Natural killer cell (primary cell): ENCODE measurements around the gene PIP5K1B. TPM values are rescaled to one million over a fixed set of nuclear protein-coding genes. Genes with fewer than 3 reads are reported as not detected.
"Not testable (repeated sequence)": the region's sequence is repeated elsewhere in the genome, so short reads cannot be mapped to it uniquely, and the experiment has no call there.

Experiments
- ATAC-seq, 3 donors: fragments of 150-1000 bp in 2 of 3; fragments of 200-7000 bp in 1 of 3; cut with Tn5 transposase; 1 replicate in 1 of 3; 2 replicates in 2 of 3; pipeline ENCODE4 v1.10.0; 2021; ENCODE audit warnings: mild to moderate bottlenecking in 2 of 3, moderate library complexity in 2 of 3
- DNase-seq, 2 donors: peaks; one replicate each; pipeline versions ENCODE4 v3.0.0 to v3.0.0-alpha.2; 2013 to 2021; ENCODE audit warnings: mixed read lengths in 1 of 2
- H3K27ac ChIP-seq: one replicate; pipeline ENCODE4 v1.5.1; 2013; ENCODE audit warnings: mild to moderate bottlenecking, low read length
- H3K27me3 ChIP-seq: one replicate; pipeline ENCODE4 v1.6.1; 2013; ENCODE audit warnings: low read length; ENCODE audit not compliant: control insufficient read depth, insufficient read depth
- H3K36me3 ChIP-seq: one replicate; pipeline ENCODE4 v1.6.1; 2013; ENCODE audit warnings: low read length; ENCODE audit not compliant: control insufficient read depth, insufficient read depth
- H3K4me1 ChIP-seq: one replicate; pipeline ENCODE4 v1.6.1; 2013; ENCODE audit warnings: low read length; ENCODE audit not compliant: control insufficient read depth, insufficient read depth
- H3K4me3 ChIP-seq: one replicate; pipeline ENCODE4 v1.5.1; 2013; ENCODE audit warnings: low read length
- H3K9me3 ChIP-seq: one replicate; pipeline ENCODE4 v1.6.1; 2013; ENCODE audit warnings: low read length; ENCODE audit not compliant: control insufficient read depth, insufficient read depth
- H3K27ac Mint-ChIP-seq, 2 donors: one replicate each; pipeline ENCODE4 v1.8.0; 2022; ENCODE audit warnings: mild to moderate bottlenecking in 2 of 2, mixed read lengths in 2 of 2, moderate library complexity in 1 of 2
- H3K27me3 Mint-ChIP-seq, 2 donors: one replicate each; pipeline ENCODE4 v1.8.0; 2022; ENCODE audit warnings: low read depth in 2 of 2, mixed read lengths in 2 of 2
- H3K36me3 Mint-ChIP-seq: one replicate; pipeline ENCODE4 v1.8.0; 2022; ENCODE audit warnings: mixed read lengths
- H3K4me1 Mint-ChIP-seq, 2 donors: one replicate each; pipeline ENCODE4 v1.8.0; 2022; ENCODE audit warnings: mixed read lengths in 2 of 2
- H3K4me3 Mint-ChIP-seq: one replicate; pipeline ENCODE4 v1.8.0; 2022; ENCODE audit warnings: mild to moderate bottlenecking, moderate library complexity, mixed read lengths
- H3K9me3 Mint-ChIP-seq, 2 donors: one replicate each; pipeline ENCODE4 v1.8.0; 2022; ENCODE audit warnings: mixed read lengths in 2 of 2
- CTCF ChIP-seq: fragments of 200-600 bp; IDR thresholded peaks from one replicate; pipeline ENCODE4 v1.8.0; 2022; ENCODE audit warnings: antibody characterized with exemption
- WGBS: methylation state at CpG from one replicate; pipeline ENCODE4 v1.1.7; 2013; ENCODE audit warnings: missing lambda C conversion rate; ENCODE audit not compliant: insufficient coverage; 5-methylcytosine and 5-hydroxymethylcytosine counted together
- intact Hi-C: fragments of 100-400 bp; cut with micrococcal nuclease; formaldehyde crosslinking; loops from one replicate; pipeline ENCODE4 v1.14.2; 2022
- total RNA-seq, 4 donors: library from RNA; stranded (reverse); fragments of 120-200 nt in 1 of 4; gene quantifications; one replicate each; pipeline versions ENCODE4 v1.2.3 to v1.2.4, GENCODE V29; 2013 to 2022

Gene PIP5K1B
- total RNA-seq, 3 donors from 2014 or later (not counting 1 experiment from before 2014, with no cell fraction given): 0.73 to 3.4 (median 1.3) TPM

- ATAC-seq (no peak), DNase-seq (no peak)
- peaks cover 10 to 12% of the 10 kb centered on the region in 2 donors for H3K4me1 Mint-ChIP-seq
- no peak overlapping the region for H3K4me3 ChIP-seq
- peaks cover 7% of the 10 kb centered on the region for H3K4me1 ChIP-seq
- intact Hi-C loops: no loop called here
- H3K36me3 ChIP-seq: no peaks in the 10 kb centered on the region
- H3K27ac ChIP-seq: no peak overlapping the region
- no peaks in the 10 kb centered on the region for H3K27me3 ChIP-seq
- H3K9me3 Mint-ChIP-seq: no peaks in the 10 kb centered on the region
- no peak overlapping the region for H3K27ac Mint-ChIP-seq
- H3K4me3 Mint-ChIP-seq: no peak overlapping the region
- H3K9me3 ChIP-seq: no peaks in the 10 kb centered on the region
- no peak for TF ChIP-seq CTCF
- no peaks in the 10 kb centered on the region for H3K27me3 Mint-ChIP-seq
- H3K36me3 Mint-ChIP-seq: no peaks in the 10 kb centered on the region
These were observed 278.0 kb downstream of the PIP5K1B start for GRCh38 chr9:68983008-68983411.

- no peaks in the 10 kb centered on the region for H3K36me3 ChIP-seq
- Mint-ChIP-seq H3K4me3 (no peak overlapping the region), H3K4me1 (peaks cover 10 to 12% of the 10 kb centered on the region in 2 donors), H3K9me3 (no peaks in the 10 kb centered on the region), H3K36me3 (no peaks in the 10 kb centered on the region), H3K27me3 (no peaks in the 10 kb centered on the region), H3K27ac (no peak overlapping the region)
- H3K27ac ChIP-seq: no peak overlapping the region
- H3K4me1 ChIP-seq: peaks cover 7% of the 10 kb centered on the region
- TF ChIP-seq CTCF: no peak
- intact Hi-C loops: no loop called here
- H3K4me3 ChIP-seq: no peak overlapping the region
- no peaks in the 10 kb centered on the region for H3K27me3 ChIP-seq
- WGBS: 90% methylated on average over 2 of the region's 3 CpGs
- ATAC-seq: no peak
- no peaks in the 10 kb centered on the region for H3K9me3 ChIP-seq
- DNase-seq: no peak
These were observed 278.7 kb downstream of the PIP5K1B start for GRCh38 chr9:68983522-68984424.

- 96% methylated on average over 6 of the region's 7 CpGs for whole genome bisulfite sequencing
- ATAC-seq, H3K27me3 Mint-ChIP-seq: not testable (repeated sequence)
These were observed 281.9 kb downstream of the PIP5K1B start for GRCh38 chr9:68986949-68987348.

GRCh38 chr9:68991457-68991856 lies 286.4 kb downstream of the PIP5K1B start:
- WGBS: 89% methylated on average over 9 of the region's 9 CpGs
- ATAC-seq: no peak
- H3K4me1 Mint-ChIP-seq: peaks cover 5 to 6% of the 10 kb centered on the region in 2 donors
- no peak for DNase-seq
- Histone ChIP-seq H3K36me3 (no peaks in the 10 kb centered on the region), H3K27me3 (no peaks in the 10 kb centered on the region), H3K4me1 (no peaks in the 10 kb centered on the region), H3K4me3 (no peak overlapping the region), H3K27ac (no peak overlapping the region), H3K9me3 (no peaks in the 10 kb centered on the region)
- H3K36me3 Mint-ChIP-seq: no peaks in the 10 kb centered on the region
- peaks cover 0 to 3% of the 10 kb centered on the region in 2 donors for H3K27me3 Mint-ChIP-seq
- intact Hi-C loops: no loop called here
- no peak overlapping the region for H3K4me3 Mint-ChIP-seq
- TF ChIP-seq CTCF: no peak
- no peak overlapping the region for H3K27ac Mint-ChIP-seq
- H3K9me3 Mint-ChIP-seq: no peaks in the 10 kb centered on the region

More at GRCh38 chr9:68986949-68987348, 281.9 kb downstream of the PIP5K1B start:
- H3K4me1 Mint-ChIP-seq, H3K4me3 Mint-ChIP-seq, H3K4me3 ChIP-seq, H3K36me3 ChIP-seq, H3K27ac Mint-ChIP-seq, H3K27me3 ChIP-seq, H3K9me3 ChIP-seq, H3K27ac ChIP-seq, H3K4me1 ChIP-seq, H3K9me3 Mint-ChIP-seq, intact Hi-C loops, H3K36me3 Mint-ChIP-seq, DNase-seq: not testable (repeated sequence)
